ENCODE data around the gene SPATA9.

- TF ChIP-seq EZH2phosphoT487 (IDR thresholded peaks at IDR 0.05; ENCODE audit: borderline replicate concordance, low read depth) = no peak
- no peak for TF ChIP-seq POLR2AphosphoS5 (IDR thresholded peaks at IDR 0.05; ENCODE audit: low read depth, low read length)
- no peak for TF ChIP-seq CTCF (IDR thresholded peaks at IDR 0.05)
- no peak for TF ChIP-seq FOXM1 (IDR thresholded peaks at IDR 0.05; ENCODE audit: low read depth)
- no peak for TF ChIP-seq MXI1 (IDR thresholded peaks at IDR 0.05; ENCODE audit: low read depth, low read length)
- no peak for TF ChIP-seq RAD21 (IDR thresholded peaks at IDR 0.05; ENCODE audit: low read length)
- no peak for TF ChIP-seq NRF1 (IDR thresholded peaks at IDR 0.05; ENCODE audit: low read depth, low read length)
These were observed 7.5 kb upstream of the SPATA9 start for GRCh38 chr5:95690333-95690732.
